Right ventricle myocardium superior (tissue), 1 donor: Measurements from ENCODE around the gene ADAMTS17. TPM values are rescaled to one million over a fixed set of nuclear protein-coding genes. Genes with fewer than 3 reads are reported as not detected.

Experiments
- ATAC-seq: fragments of 200-7000 bp; cut with Tn5 transposase; one replicate; pipeline ENCODE4 v1.9.1; 2020; ENCODE audit warnings: mild to moderate bottlenecking; ENCODE audit not compliant: poor library complexity
- DNase-seq: peaks from one replicate; pipeline ENCODE4 v3.0.0-alpha.2; 2020
- intact Hi-C: fragments of 100-400 bp; cut with DNase I; formaldehyde crosslinking; loops from one replicate; pipeline ENCODE4 v1.11.2; 2022
- total RNA-seq: library from RNA; stranded (reverse); fragmentation: NEBNext Ultra II Directional; extraction: Animal tissue kit (Norgen Biotek cat#: 25700); gene quantifications from one replicate; pipeline ENCODE4 v1.2.1, GENCODE V29; 2021
- donor health status: DM: no; HTN: yes; CAD: no; lungs with severe emphysema.

ADAMTS17 gene
- total RNA-seq, 1 donor from 2014 or later: 1.7 TPM

DNA sequence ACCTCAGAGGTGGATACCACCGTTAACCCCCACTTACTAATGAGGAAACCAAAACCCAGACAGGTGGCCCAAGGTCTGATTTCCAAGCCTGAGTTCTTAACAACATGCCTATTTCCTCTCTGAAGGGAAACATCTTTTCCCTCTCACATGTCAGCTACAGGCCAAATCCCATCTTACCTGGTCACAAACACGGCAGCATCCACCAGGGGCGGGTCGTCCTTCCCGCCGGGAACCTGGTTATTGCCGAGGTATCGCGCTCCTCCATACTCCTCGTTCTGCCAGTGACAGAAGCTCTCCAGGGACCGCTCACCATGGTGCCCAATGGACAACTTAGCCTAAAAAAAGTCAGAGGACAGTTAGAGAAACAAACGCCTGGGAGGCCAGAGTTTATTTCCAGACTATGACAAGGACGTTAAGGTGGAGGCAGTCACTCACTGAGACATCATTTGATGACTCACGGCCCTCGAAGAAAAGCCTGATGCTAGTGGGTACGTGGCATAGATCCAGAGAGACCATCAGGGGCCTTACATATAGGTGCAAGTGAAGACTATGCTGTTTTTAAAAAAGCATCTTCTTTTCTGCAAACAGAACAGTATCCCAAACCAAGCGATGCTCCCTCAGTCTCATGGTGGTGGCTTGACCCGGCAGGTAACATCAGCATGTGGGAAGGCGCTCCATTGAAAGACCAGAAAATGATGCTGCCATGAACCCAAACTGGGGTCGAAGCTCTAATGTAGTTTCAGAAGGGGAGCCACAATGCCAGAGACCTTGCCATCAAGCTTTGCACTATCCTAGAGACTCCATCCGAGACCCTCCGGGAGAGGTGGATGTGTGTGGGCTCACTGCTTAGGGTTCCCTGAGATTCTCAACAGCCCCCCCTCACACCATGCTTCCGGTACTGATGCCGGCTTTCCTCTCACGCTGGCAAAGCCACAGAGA, 80.2 kb downstream of the ADAMTS17 start:
- ATAC-seq: no peak
- DNase-seq: no peak
- intact Hi-C loops: no loop called here

DNA sequence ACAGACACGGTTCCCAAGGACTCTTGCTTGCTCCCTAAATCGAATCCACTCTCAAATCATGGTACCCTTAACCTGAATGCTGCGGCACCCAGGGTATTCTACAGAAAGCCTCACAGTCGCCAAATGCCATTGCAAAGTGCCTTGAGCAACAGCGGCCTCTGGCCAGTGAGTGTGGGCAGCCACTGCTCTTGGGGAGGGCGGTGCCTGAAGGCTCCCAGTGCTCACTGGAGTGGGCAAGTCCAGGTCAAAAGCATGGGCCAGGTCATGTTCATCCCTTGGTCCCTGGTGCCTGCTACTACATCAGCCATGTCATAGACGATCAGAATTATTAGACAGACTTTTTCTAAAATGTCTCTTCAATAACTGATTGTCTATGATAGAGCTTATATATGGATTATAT, 82.5 kb downstream of the ADAMTS17 start:
- no peak for DNase-seq
- intact Hi-C loops: no loop called here
- ATAC-seq: no peak

- DNase-seq (no peak), ATAC-seq (no peak)
- intact Hi-C loops: no loop called here
Measured at GRCh38 chr15:100256970-100257650, 84.7 kb downstream of the ADAMTS17 start.

- DNase-seq (no peak), ATAC-seq (no peak)
- intact Hi-C loops: no loop called here
Measured at GRCh38 chr15:100256101-100256969, 85.4 kb downstream of the ADAMTS17 start.

GRCh38 chr15:100255644-100256043, 86.1 kb downstream of the ADAMTS17 start:
- ATAC-seq (no peak), DNase-seq (no peak)

DNA sequence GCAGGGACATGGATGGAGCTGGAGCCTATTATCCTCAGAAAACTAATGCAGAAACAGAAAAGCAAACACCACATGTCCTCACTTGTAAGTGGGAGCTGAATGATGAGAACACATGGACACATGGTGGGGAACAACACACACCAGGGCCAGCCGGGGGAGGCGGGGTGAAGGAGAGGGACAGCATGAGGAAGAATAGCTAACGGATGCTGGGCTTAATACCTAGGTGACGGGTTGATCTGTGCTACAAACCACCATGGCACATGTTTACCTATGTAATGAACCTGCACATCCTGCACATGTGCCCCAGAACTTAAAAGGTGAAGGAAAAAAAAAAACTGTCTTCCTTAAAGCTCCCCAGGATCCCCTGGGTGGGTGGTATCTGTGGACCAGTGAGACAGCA, 87.1 kb downstream of the ADAMTS17 start:
- intact Hi-C loops: no loop called here
- no peak for DNase-seq
- ATAC-seq: no peak

More at GRCh38 chr15:100255644-100256043, 86.1 kb downstream of the ADAMTS17 start:
- intact Hi-C loops: no loop called here

DNA sequence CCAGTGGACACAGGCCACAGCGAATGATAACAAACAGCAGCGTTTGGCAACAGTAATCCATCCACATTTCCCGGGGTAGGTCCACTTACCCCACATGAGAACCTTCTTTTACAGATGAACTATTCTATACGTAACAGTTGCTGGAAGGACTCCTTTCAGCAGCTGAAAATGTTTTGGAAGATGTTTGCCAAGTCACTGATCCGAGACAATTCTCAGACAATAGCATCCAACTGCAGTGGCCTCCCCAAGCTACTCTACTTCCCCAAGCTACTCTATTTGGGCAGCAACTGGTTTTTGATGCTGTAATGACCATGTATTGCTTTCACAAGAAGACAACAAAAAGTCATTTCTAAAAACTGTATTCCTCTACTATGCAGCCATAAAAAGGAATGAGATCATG, 87.5 kb downstream of the ADAMTS17 start:
- DNase-seq: no peak

DNA sequence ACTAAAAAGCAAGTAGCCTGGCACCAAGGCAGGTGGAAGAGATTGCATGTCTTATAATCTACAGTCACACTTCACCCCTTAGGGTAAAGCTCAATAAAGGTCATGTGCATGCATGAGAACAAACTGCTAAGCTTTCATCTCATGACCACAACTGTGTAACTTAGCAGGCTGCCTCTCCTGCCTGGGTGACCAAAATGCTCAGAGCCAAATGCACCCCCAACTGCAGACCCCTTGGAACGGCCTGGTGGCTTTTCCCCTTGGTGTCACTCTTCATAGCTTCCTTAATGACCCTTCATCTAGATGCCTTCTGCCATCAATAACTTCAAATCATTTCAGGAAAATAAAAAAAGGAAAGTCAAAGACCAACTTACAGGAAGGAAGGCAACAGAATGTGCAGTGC, 88.1 kb downstream of the ADAMTS17 start:
- ATAC-seq (no peak), DNase-seq (no peak)
- intact Hi-C loops: no loop called here

More for the DNA sequence above, 87.5 kb downstream of the ADAMTS17 start:
- intact Hi-C loops: no loop called here
- ATAC-seq: no peak

DNA sequence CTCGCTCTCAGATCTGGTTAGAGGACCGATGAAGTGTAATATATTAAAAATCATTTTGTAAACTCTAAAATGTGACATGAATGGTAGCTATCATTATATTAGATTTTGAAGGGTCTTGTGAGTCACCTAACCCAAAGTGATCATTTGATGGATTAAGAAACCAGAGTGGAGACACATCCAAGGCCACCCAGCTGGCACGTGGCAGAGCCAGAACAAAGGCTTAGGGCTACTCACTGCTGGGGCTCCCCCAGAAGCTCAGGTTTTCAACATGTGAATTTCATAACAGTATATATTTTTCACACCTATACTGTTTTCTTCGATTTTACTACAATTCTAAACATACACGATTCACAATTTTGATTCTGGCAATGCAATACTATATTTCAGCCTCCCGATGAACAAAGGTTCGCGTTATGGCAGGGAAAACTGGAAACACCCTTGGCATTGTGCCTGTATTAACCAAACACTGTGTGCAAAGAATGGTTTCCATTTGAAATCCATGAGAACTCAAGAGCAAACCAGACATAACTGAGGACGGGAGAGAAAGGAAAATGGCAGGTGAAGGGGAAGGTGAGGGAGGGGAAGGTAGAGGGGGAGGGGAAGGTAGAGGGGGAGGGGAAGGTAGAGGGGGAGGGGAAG, 88.9 kb downstream of the ADAMTS17 start:
- intact Hi-C loops: no loop called here
- ATAC-seq: no peak
- DNase-seq: no peak

DNA sequence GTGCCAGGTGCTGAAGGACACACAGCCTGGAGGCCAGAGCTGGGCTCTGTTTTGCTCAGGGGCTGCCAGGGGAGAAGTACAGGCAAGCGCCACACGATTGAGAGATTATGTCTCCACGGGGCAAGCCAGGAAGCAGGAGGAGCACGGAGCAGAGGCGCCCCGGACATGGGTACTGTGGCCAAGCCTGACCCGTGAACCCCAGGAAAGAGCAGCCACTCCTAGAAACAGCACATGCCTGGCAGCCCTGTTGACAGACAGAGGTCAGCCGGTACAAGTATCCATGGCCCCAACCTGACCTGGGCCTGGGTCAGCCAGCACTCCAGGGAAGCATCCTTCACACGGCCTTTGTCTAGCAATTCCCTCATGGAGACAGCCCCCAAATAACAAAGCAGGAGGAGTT, 89.4 kb downstream of the ADAMTS17 start:
- DNase-seq (no peak), ATAC-seq (no peak)
- intact Hi-C loops: no loop called here

DNA sequence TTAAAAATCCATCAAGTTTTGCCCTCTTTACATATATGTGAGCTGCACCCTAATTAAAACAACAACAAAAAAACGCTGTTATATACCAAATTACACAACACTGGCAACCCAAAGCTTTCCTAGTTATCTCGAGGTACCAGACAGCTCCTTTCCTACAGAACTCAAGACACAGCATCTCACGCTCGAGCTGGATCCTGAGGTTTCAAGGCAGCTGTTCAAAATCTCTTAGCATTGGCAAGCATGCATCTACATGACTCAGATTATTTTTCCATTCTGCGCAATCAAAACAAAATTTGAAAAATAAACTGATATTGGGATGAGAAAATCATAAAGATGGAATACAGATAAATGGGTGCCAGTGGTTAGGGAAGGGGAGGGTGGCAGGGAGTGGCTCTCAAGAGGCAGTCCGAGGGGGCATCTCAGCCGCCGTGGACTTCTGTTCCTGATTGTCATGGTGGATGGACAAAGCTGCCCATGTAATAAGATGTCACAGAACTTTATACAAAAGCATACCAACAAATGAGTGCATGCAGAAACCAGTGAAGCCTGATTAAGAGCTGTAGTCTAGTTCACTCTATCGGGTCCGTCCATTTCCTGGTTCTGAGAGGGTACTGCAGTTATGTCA, 91.5 kb downstream of the ADAMTS17 start:
- DNase-seq (no peak), ATAC-seq (peak; percentile 80)

DNA sequence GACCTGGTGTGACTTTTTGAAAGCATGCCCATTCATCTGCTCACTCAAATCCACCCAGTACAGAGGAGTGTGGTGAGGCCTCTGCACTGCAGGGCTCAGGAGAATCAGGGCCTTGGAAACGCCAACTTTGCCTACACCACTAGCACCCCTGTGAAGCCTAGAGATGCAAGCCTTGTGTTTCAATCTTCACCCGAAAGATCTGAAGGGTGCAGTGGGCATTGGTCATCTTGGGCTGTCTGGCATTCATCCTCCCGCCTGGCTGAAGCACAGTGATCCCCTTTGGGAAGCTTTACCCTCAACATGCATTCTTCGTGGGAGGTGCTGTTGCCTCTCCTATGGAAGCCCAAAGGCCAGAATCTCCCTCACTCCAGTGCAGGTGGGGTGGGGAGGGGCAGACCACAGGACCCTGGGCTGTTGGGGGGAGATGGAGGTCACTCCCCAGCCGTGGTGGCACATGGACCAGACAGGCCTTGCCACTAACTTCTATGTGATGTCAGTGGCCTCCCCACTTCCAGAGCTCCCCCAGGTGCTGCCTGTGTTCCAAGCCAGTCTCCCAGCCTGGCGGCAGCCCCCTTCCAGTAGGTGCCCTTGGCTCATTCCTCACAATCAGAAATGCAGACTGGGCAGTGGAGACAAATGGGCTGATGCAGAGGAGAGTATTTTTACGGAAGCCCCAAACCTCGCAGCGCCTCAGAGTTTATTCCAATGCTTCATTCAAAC, 92.5 kb downstream of the ADAMTS17 start:
- DNase-seq (no peak), ATAC-seq (no peak)
- intact Hi-C loops: no loop called here

More for the DNA sequence above, 91.5 kb downstream of the ADAMTS17 start:
- intact Hi-C loops: no loop called here

- intact Hi-C loops: no loop called here
- ATAC-seq: no peak
- DNase-seq: no peak
Measured at GRCh38 chr15:100248236-100248635, 93.5 kb downstream of the ADAMTS17 start.

- intact Hi-C loops: no loop called here
- ATAC-seq: no peak
- DNase-seq: no peak
Measured at GRCh38 chr15:100247228-100248225, 94.2 kb downstream of the ADAMTS17 start.

- ATAC-seq (no peak), DNase-seq (no peak)
- intact Hi-C loops: no loop called here
Measured at GRCh38 chr15:100245855-100246254, 95.9 kb downstream of the ADAMTS17 start.

DNA sequence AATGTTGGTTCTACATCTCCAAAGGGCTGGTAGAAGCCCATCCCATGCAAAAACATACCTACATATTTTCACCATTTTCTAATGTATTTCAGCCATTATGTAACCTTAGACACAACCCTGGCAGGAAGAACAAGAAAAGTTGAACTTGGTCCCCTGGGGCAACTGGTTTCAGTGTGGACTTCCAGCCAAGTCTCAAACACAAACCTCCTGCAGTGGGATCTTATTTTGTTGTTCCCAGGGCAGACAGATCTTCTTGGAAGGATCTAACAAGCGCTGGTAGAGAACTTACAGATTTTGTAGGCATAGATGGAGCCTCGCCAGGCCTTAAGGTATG, 96.3 kb downstream of the ADAMTS17 start:
- ATAC-seq: no peak
- intact Hi-C loops: no loop called here
- DNase-seq: no peak
